Type B pancreatic cell (in vitro differentiated cells): Measurements from ENCODE around the gene CFAP52. TPM values are rescaled to one million over a fixed set of nuclear protein-coding genes. Genes with fewer than 3 reads are reported as not detected.
"Not testable (repeated sequence)": the region's sequence is repeated elsewhere in the genome, so short reads cannot be mapped to it uniquely, and the experiment has no call there.

Experiments used
- DNase-seq: peaks from one replicate; pipeline ENCODE4 v3.0.0; 2021; ENCODE audit warnings: mixed read lengths; ENCODE audit not compliant: unreplicated experiment; ENCODE audit errors: extremely low spot score
- H3K27ac Mint-ChIP-seq: 2 replicates; pipeline ENCODE4 v1.8.0; 2021; ENCODE audit warnings: mild to moderate bottlenecking, mixed read lengths
- H3K27me3 Mint-ChIP-seq: 2 replicates; pipeline ENCODE4 v1.8.0; 2021; ENCODE audit warnings: mixed read lengths
- H3K36me3 Mint-ChIP-seq: 2 replicates; pipeline ENCODE4 v1.8.0; 2021; ENCODE audit warnings: mixed read lengths
- H3K4me1 Mint-ChIP-seq: one replicate; pipeline ENCODE4 v1.8.0; 2021; ENCODE audit warnings: mixed read lengths; ENCODE audit not compliant: unreplicated experiment
- H3K4me3 Mint-ChIP-seq: 2 replicates; pipeline ENCODE4 v1.8.0; 2021; ENCODE audit warnings: mild to moderate bottlenecking, mixed read lengths
- H3K9me3 Mint-ChIP-seq: 2 replicates; pipeline ENCODE4 v1.8.0; 2021; ENCODE audit warnings: mixed read lengths
- total RNA-seq: library from RNA; stranded (reverse); gene quantifications from 2 replicates; pipeline ENCODE4 v1.2.1, GENCODE V29; 2021; ENCODE audit warnings: low replicate concordance
- TF ChIP-seq, protein P1 (sequence below): fragments of 200-600 bp; sonication (generic); conservative IDR thresholded peaks from 2 replicates; pipeline ENCODE4 v1.5.0; 2021; ENCODE audit warnings: antibody characterized with exemption, mild to moderate bottlenecking

Gene CFAP52
- total RNA-seq, 1 donor from 2014 or later: 7.0 TPM

DNA sequence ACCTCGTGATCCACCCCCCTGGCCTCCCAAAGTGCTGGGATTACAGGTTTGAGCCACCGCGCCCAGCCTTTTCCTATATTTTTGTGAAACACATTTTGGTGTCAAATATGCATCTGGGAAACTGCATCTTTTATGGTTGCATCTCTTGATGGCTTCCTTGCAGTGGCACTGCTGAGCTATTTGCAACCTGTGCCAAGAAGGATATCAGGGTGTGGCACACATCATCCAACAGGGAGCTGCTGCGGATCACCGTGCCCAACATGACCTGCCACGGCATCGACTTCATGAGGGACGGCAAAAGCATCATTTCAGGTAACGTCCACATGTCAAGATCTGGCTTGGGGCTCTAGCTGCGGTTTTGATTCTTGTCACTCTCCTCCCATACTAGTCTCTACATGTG lies 52.1 kb downstream of the CFAP52 start:
- Mint-ChIP-seq H3K4me3 (no peak overlapping the region), H3K27me3 (peaks cover 5% of the 10 kb centered on the region), H3K27ac (no peak overlapping the region), H3K36me3 (no peaks in the 10 kb centered on the region), H3K9me3 (peaks cover 7% of the 10 kb centered on the region), H3K4me1 (no peaks in the 10 kb centered on the region)
- DNase-seq: no peak
- TF ChIP-seq, protein P1, sequence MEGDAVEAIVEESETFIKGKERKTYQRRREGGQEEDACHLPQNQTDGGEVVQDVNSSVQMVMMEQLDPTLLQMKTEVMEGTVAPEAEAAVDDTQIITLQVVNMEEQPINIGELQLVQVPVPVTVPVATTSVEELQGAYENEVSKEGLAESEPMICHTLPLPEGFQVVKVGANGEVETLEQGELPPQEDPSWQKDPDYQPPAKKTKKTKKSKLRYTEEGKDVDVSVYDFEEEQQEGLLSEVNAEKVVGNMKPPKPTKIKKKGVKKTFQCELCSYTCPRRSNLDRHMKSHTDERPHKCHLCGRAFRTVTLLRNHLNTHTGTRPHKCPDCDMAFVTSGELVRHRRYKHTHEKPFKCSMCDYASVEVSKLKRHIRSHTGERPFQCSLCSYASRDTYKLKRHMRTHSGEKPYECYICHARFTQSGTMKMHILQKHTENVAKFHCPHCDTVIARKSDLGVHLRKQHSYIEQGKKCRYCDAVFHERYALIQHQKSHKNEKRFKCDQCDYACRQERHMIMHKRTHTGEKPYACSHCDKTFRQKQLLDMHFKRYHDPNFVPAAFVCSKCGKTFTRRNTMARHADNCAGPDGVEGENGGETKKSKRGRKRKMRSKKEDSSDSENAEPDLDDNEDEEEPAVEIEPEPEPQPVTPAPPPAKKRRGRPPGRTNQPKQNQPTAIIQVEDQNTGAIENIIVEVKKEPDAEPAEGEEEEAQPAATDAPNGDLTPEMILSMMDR: no peak

DNA sequence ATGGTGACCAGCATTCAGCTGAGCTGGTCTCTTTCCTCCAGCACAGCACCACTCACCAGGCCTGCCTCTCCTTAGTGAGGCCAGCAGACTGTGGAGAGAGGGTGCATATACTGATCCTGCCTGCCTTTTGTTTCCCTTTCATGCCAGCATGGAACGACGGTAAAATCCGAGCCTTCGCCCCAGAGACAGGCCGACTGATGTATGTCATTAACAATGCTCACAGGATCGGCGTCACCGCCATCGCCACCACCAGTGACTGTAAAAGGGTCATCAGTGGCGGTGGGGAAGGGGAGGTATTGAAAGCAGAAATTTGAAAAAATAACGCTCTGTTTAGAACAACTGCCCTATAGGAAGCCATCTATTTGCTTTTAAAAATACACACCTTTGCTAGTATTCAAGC lies 56.3 kb downstream of the CFAP52 start:
- H3K27me3 Mint-ChIP-seq: no peaks in the 10 kb centered on the region
- no peak overlapping the region for H3K4me3 Mint-ChIP-seq
- no peaks in the 10 kb centered on the region for H3K4me1 Mint-ChIP-seq
- no peak overlapping the region for H3K27ac Mint-ChIP-seq
- H3K36me3 Mint-ChIP-seq: no peaks in the 10 kb centered on the region
- TF ChIP-seq, protein P1: no peak
- DNase-seq: no peak
- no peaks in the 10 kb centered on the region for H3K9me3 Mint-ChIP-seq

DNA sequence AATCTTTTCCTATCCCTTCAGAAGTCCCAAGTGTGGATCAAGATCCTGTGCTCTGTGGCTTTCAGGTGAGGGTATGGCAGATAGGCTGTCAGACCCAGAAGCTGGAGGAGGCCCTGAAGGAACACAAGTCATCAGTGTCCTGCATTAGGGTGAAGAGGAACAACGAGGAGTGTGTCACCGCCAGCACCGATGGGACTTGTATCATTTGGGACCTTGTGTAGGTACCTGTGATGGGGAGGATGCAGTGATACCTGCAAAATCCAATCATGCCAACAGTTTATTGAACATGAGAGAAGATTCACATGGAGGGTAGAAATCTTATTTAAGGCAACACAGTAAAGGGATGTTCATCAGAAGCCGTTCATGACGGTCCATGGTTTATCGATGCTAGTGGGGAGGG lies 58.9 kb downstream of the CFAP52 start:
- Mint-ChIP-seq H3K27me3 (no peaks in the 10 kb centered on the region), H3K36me3 (peaks cover 5% of the 10 kb centered on the region), H3K27ac (no peak overlapping the region), H3K4me3 (no peak overlapping the region), H3K9me3 (no peaks in the 10 kb centered on the region), H3K4me1 (no peaks in the 10 kb centered on the region)
- TF ChIP-seq, protein P1: no peak
- no peak for DNase-seq

DNA sequence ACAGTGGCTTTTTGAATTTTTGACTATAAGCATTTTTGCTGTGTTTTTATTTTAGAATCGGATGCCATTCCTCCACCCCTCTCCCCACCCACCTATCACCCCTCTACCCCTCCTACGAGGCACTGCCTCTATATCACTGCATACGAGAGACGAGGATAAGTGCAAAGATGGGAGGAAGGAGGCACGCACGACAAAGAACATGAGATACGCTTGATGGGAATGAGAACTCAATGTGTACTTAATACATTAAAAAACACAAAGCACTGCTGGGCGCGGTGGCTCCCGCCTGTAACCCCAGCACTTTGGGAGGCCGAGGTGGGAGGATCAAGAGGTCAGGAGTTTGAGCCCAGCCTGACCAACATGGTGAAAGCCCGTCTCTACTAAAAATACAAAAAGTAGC lies 60.1 kb downstream of the CFAP52 start:
- no peaks in the 10 kb centered on the region for H3K9me3 Mint-ChIP-seq
- TF ChIP-seq, protein P1: no peak

DNA sequence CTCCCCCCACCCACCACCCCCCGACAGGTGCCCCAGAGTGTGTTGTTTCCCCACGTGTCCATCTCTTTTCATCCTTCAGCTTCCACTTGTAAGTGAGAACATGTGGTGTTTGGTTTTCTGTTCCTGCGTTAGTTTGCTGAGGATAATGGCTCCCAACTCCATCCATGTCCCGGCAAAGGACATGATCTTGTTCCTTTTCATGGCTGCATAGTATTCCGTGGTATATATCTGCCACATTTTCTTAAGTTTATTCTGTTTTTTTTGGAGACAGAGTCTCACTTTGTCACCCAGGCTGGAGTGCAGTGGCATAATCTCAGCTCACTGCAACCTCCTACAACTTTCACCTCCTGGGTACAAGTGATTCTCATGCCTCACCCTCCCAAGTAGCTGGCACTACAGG lies 63.9 kb downstream of the CFAP52 start:
- DNase-seq: not testable (repeated sequence)

More for the DNA sequence above, 60.1 kb downstream of the CFAP52 start:
- peaks cover 5% of the 10 kb centered on the region for H3K36me3 Mint-ChIP-seq
- no peak for DNase-seq
- H3K27ac Mint-ChIP-seq: no peak overlapping the region
- no peaks in the 10 kb centered on the region for H3K27me3 Mint-ChIP-seq
- H3K4me1 Mint-ChIP-seq: no peaks in the 10 kb centered on the region
- no peak overlapping the region for H3K4me3 Mint-ChIP-seq

DNA sequence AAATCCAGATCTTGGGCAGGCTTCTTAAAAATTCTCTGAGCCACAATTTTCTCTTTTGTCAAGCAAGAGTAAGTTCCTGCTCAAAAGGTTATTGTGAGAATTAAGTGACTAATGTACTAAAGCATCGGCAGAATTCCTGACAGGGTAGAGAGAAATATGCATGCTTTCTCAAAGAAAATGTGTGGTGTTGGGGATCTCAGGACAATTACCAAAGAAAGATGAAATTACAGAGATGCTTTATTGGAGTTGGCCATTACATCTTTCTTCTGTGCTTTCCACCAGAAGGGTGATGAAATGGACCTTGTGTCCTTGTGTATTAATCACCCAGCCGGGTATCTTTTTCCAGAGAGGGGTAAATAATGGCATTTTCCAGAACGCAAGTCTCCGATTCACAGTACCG lies 67.2 kb downstream of the CFAP52 start:
- H3K36me3 Mint-ChIP-seq: peaks cover 8% of the 10 kb centered on the region
- TF ChIP-seq, protein P1: no peak
- H3K27me3 Mint-ChIP-seq: peaks cover 24% of the 10 kb centered on the region
- H3K9me3 Mint-ChIP-seq: no peaks in the 10 kb centered on the region
- peak overlapping the region; percentile 23 for H3K27ac Mint-ChIP-seq
- peaks cover 21% of the 10 kb centered on the region for H3K4me1 Mint-ChIP-seq
- H3K4me3 Mint-ChIP-seq: peak overlapping the region; percentile 51
- DNase-seq: no peak

More for the DNA sequence above, 63.9 kb downstream of the CFAP52 start:
- not testable (repeated sequence) for H3K4me1 Mint-ChIP-seq, H3K27me3 Mint-ChIP-seq, H3K4me3 Mint-ChIP-seq, H3K36me3 Mint-ChIP-seq, H3K27ac Mint-ChIP-seq, H3K9me3 Mint-ChIP-seq
